ENCODE results near the gene COX19. TPM values are rescaled to one million over a fixed set of nuclear protein-coding genes. Genes with fewer than 3 reads are reported as not detected.
"Not testable (repeated sequence)": the region's sequence is repeated elsewhere in the genome, so short reads cannot be mapped to it uniquely, and the experiment has no call there.

The COX19 gene
- total and polyA plus RNA-seq, 4 donors = 5.6 to 17.0 (median 8.0) TPM

DNA sequence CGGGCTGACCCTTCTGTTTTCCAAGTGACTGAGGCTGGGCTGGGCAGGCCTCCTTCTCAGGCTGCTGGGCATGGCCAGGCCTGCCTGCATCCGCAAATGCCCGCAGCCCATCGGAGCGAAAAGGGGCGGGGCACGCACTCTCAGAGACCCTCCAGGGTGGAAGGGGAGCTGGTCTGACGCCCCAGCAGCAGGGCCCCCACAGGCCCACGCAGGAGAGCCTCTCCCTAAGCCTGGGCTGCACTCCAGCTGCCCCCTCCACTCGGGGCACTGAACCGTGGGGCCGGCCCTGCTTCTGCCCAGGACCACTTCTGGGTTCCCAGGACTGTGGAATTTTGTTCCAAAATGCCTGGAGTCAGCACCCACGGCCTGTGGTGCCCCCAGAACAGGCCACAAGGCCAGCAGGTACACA is 30.2 kb downstream of the COX19 start:
- no peak for DNase-seq
- Histone ChIP-seq H3K4me3 (peak overlapping the region; percentile 16), H3K9me3 (ENCODE audit: control insufficient read depth in 4 of 4, insufficient read depth in 3 of 4, low read length in 3 of 4) (peaks cover 0 to 4% (median under 1%) of the 10 kb centered on the region in 4 donors), H3K36me3 (ENCODE audit: control insufficient read depth in 4 of 4, insufficient read depth in 4 of 4, low read length in 4 of 4) (peaks cover 0 to 1% (median 0%) of the 10 kb centered on the region in 4 donors), H3K27me3 (ENCODE audit: control insufficient read depth in 3 of 3, insufficient read depth in 3 of 3, low read length in 2 of 3) (peaks cover 0 to 9% (median 0%) of the 10 kb centered on the region in 3 donors), H3K9ac (ENCODE audit: insufficient read depth in 1 of 2, low read length in 2 of 2) (no peak overlapping the region), H3K27ac (ENCODE audit: low read depth in 1 of 2, low read length in 1 of 2) (peak overlapping the region in 1 of 2 donors; percentile 91), H3K4me1 (ENCODE audit: control insufficient read depth in 5 of 5, insufficient read depth in 5 of 5, low read length in 5 of 5) (no peaks in the 10 kb centered on the region)
- TF ChIP-seq, protein P1, sequence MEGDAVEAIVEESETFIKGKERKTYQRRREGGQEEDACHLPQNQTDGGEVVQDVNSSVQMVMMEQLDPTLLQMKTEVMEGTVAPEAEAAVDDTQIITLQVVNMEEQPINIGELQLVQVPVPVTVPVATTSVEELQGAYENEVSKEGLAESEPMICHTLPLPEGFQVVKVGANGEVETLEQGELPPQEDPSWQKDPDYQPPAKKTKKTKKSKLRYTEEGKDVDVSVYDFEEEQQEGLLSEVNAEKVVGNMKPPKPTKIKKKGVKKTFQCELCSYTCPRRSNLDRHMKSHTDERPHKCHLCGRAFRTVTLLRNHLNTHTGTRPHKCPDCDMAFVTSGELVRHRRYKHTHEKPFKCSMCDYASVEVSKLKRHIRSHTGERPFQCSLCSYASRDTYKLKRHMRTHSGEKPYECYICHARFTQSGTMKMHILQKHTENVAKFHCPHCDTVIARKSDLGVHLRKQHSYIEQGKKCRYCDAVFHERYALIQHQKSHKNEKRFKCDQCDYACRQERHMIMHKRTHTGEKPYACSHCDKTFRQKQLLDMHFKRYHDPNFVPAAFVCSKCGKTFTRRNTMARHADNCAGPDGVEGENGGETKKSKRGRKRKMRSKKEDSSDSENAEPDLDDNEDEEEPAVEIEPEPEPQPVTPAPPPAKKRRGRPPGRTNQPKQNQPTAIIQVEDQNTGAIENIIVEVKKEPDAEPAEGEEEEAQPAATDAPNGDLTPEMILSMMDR (IDR thresholded peaks at IDR 0.05; ENCODE audit: control extremely low read depth, extremely low read depth) = no peak
- 69 to 88% methylated on average over 13 of the region's 13 CpGs for WGBS, 2 donors
- no peak for ATAC-seq (ENCODE audit: insufficient read depth, low FRiP score)

DNA sequence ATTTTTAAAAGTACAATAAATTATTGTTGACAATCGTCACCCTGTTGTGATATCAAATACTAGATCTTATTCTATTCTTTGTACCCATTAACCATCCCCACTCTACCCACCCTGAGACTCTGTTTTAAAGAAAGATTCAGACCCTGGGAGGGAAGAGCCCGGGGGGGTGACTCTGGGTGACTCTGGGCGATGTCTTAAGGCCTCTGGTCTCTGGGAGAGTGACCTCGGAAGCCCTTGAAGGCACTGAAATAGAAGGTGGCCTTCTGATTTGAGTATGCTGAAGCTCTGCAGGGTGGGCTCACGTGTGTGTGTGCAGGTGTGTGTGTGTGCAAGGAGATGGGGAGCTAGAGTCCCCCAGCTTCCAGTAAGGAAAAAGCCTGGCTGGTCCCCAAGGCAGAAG is 30.6 kb downstream of the COX19 start:
- no peak overlapping the region for H3K9ac ChIP-seq (ENCODE audit: insufficient read depth in 1 of 2, low read length in 2 of 2)
- peak overlapping the region in 1 of 2 donors; percentile 91 for H3K27ac ChIP-seq (ENCODE audit: low read depth in 1 of 2, low read length in 1 of 2)
- DNase-seq (no peak), ATAC-seq (ENCODE audit: insufficient read depth, low FRiP score) (no peak)
- no peaks in the 10 kb centered on the region for H3K36me3 ChIP-seq (ENCODE audit: control insufficient read depth in 4 of 4, insufficient read depth in 4 of 4, low read length in 4 of 4)
- peaks cover 0 to 4% (median 1%) of the 10 kb centered on the region in 4 donors for H3K9me3 ChIP-seq (ENCODE audit: control insufficient read depth in 4 of 4, insufficient read depth in 3 of 4, low read length in 3 of 4)
- TF ChIP-seq, protein P1 (IDR thresholded peaks at IDR 0.05; ENCODE audit: control extremely low read depth, extremely low read depth) = no peak
- no peak overlapping the region for H3K4me3 ChIP-seq
- no peaks in the 10 kb centered on the region for H3K4me1 ChIP-seq (ENCODE audit: control insufficient read depth in 5 of 5, insufficient read depth in 5 of 5, low read length in 5 of 5)
- 84 to 88% methylated on average over 5 of the region's 5 CpGs for WGBS, 2 donors
- H3K27me3 ChIP-seq (ENCODE audit: control insufficient read depth in 3 of 3, insufficient read depth in 3 of 3, low read length in 2 of 3) = peaks cover 0 to 9% (median 0%) of the 10 kb centered on the region in 3 donors

DNA sequence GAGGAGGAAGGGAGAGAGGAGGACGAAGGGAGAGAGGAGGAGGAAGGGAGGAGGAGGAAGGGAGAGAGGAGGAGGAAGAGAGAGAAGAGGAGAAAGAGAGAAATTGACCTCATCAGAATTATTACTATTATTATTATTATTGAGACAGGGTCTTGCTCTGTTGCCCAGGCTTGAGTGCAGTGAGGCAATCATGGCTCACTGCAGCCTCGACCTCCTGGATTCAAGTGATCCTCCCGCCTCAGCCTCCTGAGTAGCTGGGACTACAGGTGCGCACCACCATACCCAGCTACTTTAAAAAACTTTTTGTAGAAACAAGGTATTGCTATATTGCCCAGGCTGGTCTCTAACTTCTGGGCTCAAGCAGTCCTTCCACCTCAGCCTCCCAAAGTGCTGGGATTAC is 31.6 kb downstream of the COX19 start:
- not testable (repeated sequence) for H3K4me1 ChIP-seq (ENCODE audit: control insufficient read depth in 5 of 5, insufficient read depth in 5 of 5, low read length in 5 of 5); H3K27ac ChIP-seq (ENCODE audit: low read depth in 1 of 2, low read length in 1 of 2); H3K27me3 ChIP-seq (ENCODE audit: control insufficient read depth in 3 of 3, insufficient read depth in 3 of 3, low read length in 2 of 3); H3K9ac ChIP-seq (ENCODE audit: insufficient read depth in 1 of 2, low read length in 2 of 2); ATAC-seq (ENCODE audit: insufficient read depth, low FRiP score); H3K4me3 ChIP-seq; DNase-seq; H3K36me3 ChIP-seq (ENCODE audit: control insufficient read depth in 4 of 4, insufficient read depth in 4 of 4, low read length in 4 of 4); H3K9me3 ChIP-seq (ENCODE audit: control insufficient read depth in 4 of 4, insufficient read depth in 3 of 4, low read length in 3 of 4)
- WGBS, 2 donors = 79 to 86% methylated on average over 4 of the region's 4 CpGs

DNA sequence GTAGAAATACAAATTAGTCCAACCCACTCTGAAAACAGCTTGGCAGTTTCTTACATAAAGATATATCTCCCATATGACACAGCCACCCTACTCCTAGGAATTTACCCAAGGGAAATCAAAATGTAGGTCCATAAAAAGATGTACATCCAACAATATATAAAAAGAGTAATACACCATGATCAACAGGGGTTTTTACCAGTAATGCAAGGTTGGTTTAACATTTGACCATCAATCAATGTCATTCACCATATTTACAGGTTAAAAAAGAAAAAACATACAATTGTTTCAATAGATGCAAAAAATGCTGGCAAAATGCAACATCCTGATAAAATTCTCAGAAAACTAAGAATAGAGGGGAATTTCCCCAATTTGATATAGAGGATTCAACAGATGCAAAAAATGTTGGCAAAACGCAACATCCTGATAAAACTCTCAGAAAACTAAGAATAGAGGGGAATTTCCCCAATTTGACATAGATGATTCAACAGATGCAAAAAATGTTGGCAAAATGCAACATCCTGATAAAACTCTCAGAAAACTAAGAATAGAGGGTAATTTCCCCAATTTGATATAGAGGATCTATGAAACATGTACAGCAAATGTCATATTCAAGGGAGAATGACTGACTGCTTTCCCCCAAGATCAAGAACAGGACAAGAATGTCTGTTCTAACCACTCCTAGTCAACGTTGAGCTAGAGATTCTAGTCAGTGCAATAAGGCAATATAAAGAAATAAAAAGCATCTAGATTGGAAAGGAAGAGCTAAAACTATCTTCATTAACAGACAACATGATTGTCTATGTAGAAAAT is 34.5 kb downstream of the COX19 start:
- no peak overlapping the region for H3K27ac ChIP-seq (ENCODE audit: low read depth in 1 of 2, low read length in 1 of 2)
- no peak overlapping the region for H3K9ac ChIP-seq (ENCODE audit: insufficient read depth in 1 of 2, low read length in 2 of 2)
- TF ChIP-seq, protein P1 (IDR thresholded peaks at IDR 0.05; ENCODE audit: control extremely low read depth, extremely low read depth) = no peak
- peaks cover 0 to 3% (median 0%) of the 10 kb centered on the region in 4 donors for H3K36me3 ChIP-seq (ENCODE audit: control insufficient read depth in 4 of 4, insufficient read depth in 4 of 4, low read length in 4 of 4)
- no peaks in the 10 kb centered on the region for H3K4me1 ChIP-seq (ENCODE audit: control insufficient read depth in 5 of 5, insufficient read depth in 5 of 5, low read length in 5 of 5)
- DNase-seq (no peak), ATAC-seq (ENCODE audit: insufficient read depth, low FRiP score) (no peak)
- H3K9me3 ChIP-seq (ENCODE audit: control insufficient read depth in 4 of 4, insufficient read depth in 3 of 4, low read length in 3 of 4) = peaks cover 0 to 4% (median 2%) of the 10 kb centered on the region in 4 donors
- H3K4me3 ChIP-seq = no peak overlapping the region
- WGBS, 2 donors = 53 to 63% methylated on average over 2 of the region's 2 CpGs
- peaks cover 0 to 9% (median 0%) of the 10 kb centered on the region in 3 donors for H3K27me3 ChIP-seq (ENCODE audit: control insufficient read depth in 3 of 3, insufficient read depth in 3 of 3, low read length in 2 of 3)

All from lung (tissue), 12 donors.